ENCODE data around the gene ACSL3.

Gene ACSL3

DNA sequence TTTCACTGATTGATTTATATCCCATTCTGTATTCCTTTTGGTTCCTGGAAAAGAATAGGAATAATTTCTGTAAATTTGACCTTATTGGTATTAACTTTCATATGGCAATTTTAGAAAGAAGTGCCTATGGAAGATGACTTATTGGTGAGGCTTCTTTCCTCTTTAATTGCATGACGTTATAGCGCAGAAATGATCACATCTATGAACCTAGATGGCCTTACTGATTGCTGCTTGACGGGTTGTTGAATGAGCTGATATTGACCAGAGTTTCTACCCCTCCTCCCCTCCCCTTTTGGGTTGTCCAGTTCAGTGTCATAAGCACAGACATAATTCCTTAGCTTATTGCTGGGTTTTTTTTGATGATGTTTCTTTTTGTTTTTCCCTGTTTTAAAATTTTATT lies 14.6 kb downstream of the ACSL3 start:
- Histone ChIP-seq H3K4me3 (ENCODE audit: low read length) (no peak overlapping the region), H3K9ac (ENCODE audit: low read length) (no peak overlapping the region), H3K9me3 (ENCODE audit: control insufficient read depth, low read length) (no peaks in the 10 kb centered on the region), H3K4me1 (ENCODE audit: control insufficient read depth, insufficient read depth, low read length) (peaks cover 39% of the 10 kb centered on the region), H3K36me3 (ENCODE audit: control insufficient read depth, insufficient read depth, low read length) (no peaks in the 10 kb centered on the region), H3K27me3 (ENCODE audit: control insufficient read depth, insufficient read depth, low read length) (no peaks in the 10 kb centered on the region)

- no peak overlapping the region for H3K4me3 ChIP-seq (ENCODE audit: low read length)
- no peaks in the 10 kb centered on the region for H3K9me3 ChIP-seq (ENCODE audit: control insufficient read depth, low read length)
- H3K9ac ChIP-seq (ENCODE audit: low read length): no peak overlapping the region
- H3K4me1 ChIP-seq (ENCODE audit: control insufficient read depth, insufficient read depth, low read length): peaks cover 28% of the 10 kb centered on the region
- no peaks in the 10 kb centered on the region for H3K27me3 ChIP-seq (ENCODE audit: control insufficient read depth, insufficient read depth, low read length)
- H3K36me3 ChIP-seq (ENCODE audit: control insufficient read depth, insufficient read depth, low read length): no peaks in the 10 kb centered on the region
Observed at GRCh38 chr2:222876947-222877346, 16.1 kb downstream of the ACSL3 start.

GRCh38 chr2:222877556-222878300 lies 16.9 kb downstream of the ACSL3 start:
- H3K27me3 ChIP-seq (ENCODE audit: control insufficient read depth, insufficient read depth, low read length): no peaks in the 10 kb centered on the region
- no peak overlapping the region for H3K4me3 ChIP-seq (ENCODE audit: low read length)
- H3K9ac ChIP-seq (ENCODE audit: low read length): no peak overlapping the region
- peaks cover 34% of the 10 kb centered on the region for H3K4me1 ChIP-seq (ENCODE audit: control insufficient read depth, insufficient read depth, low read length)
- H3K9me3 ChIP-seq (ENCODE audit: control insufficient read depth, low read length): no peaks in the 10 kb centered on the region
- H3K36me3 ChIP-seq (ENCODE audit: control insufficient read depth, insufficient read depth, low read length): no peaks in the 10 kb centered on the region

DNA sequence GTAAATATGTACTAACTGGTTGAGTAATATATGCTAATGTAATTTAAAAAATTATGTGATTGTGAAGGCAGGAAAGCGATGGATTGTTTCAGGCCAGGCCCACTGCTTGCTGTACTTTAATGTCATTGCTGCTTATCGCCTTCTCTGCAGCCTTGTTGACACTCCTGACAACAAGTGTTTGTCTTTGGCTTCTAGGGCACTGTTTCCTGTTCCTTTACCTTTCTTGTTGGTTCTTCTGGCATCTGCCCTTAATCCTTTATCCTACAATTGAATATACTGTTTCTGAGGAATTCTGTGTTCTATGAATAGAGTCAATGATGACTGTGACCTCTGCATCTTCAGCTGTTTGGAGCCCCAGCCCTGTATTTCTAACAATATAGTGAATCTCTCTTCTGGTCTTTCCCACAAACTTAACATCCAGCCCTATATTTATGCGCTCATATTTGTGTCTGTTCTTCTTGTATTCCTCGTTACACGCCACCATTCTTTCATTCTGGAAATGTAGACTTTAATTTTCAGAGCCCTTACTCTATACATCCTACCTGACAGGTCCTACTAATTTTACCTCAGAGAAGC lies 17.6 kb downstream of the ACSL3 start:
- H3K4me1 ChIP-seq (ENCODE audit: control insufficient read depth, insufficient read depth, low read length): peaks cover 34% of the 10 kb centered on the region
- H3K9me3 ChIP-seq (ENCODE audit: control insufficient read depth, low read length): no peaks in the 10 kb centered on the region
- no peaks in the 10 kb centered on the region for H3K27me3 ChIP-seq (ENCODE audit: control insufficient read depth, insufficient read depth, low read length)
- no peak overlapping the region for H3K4me3 ChIP-seq (ENCODE audit: low read length)
- H3K36me3 ChIP-seq (ENCODE audit: control insufficient read depth, insufficient read depth, low read length): no peaks in the 10 kb centered on the region
- H3K9ac ChIP-seq (ENCODE audit: low read length): no peak overlapping the region

- H3K4me3 ChIP-seq (ENCODE audit: low read length): no peak overlapping the region
Observed at GRCh38 chr2:222878877-222879603, 18.2 kb downstream of the ACSL3 start.

DNA sequence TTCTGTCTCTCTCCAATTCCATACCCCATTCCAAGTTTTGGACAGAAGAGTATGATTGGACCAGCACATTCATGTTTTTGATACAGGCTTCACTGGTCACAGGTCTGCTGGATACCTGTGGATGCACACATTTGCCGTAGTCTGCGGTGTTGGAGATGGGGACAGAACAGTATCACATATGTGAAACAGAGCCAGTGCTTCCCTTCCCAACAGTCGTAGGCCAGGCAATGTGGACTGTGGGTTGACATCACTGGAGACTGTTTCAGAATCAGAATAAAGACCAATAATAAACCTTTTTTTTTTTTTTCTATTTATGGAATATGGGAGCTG lies 18.7 kb downstream of the ACSL3 start:
- Histone ChIP-seq H3K4me1 (ENCODE audit: control insufficient read depth, insufficient read depth, low read length) (peaks cover 42% of the 10 kb centered on the region), H3K9ac (ENCODE audit: low read length) (no peak overlapping the region), H3K27me3 (ENCODE audit: control insufficient read depth, insufficient read depth, low read length) (no peaks in the 10 kb centered on the region), H3K4me3 (ENCODE audit: low read length) (no peak overlapping the region), H3K36me3 (ENCODE audit: control insufficient read depth, insufficient read depth, low read length) (no peaks in the 10 kb centered on the region), H3K9me3 (ENCODE audit: control insufficient read depth, low read length) (no peaks in the 10 kb centered on the region)

More at GRCh38 chr2:222878877-222879603, 18.2 kb downstream of the ACSL3 start:
- Histone ChIP-seq H3K4me1 (ENCODE audit: control insufficient read depth, insufficient read depth, low read length) (peaks cover 37% of the 10 kb centered on the region), H3K9ac (ENCODE audit: low read length) (no peak overlapping the region), H3K27me3 (ENCODE audit: control insufficient read depth, insufficient read depth, low read length) (no peaks in the 10 kb centered on the region), H3K9me3 (ENCODE audit: control insufficient read depth, low read length) (no peaks in the 10 kb centered on the region), H3K36me3 (ENCODE audit: control insufficient read depth, insufficient read depth, low read length) (no peaks in the 10 kb centered on the region)

GRCh38 chr2:222882484-222882928 lies 21.7 kb downstream of the ACSL3 start:
- Histone ChIP-seq H3K4me1 (ENCODE audit: control insufficient read depth, insufficient read depth, low read length) (peaks cover 42% of the 10 kb centered on the region), H3K9ac (ENCODE audit: low read length) (no peak overlapping the region), H3K9me3 (ENCODE audit: control insufficient read depth, low read length) (no peaks in the 10 kb centered on the region), H3K4me3 (ENCODE audit: low read length) (no peak overlapping the region), H3K36me3 (ENCODE audit: control insufficient read depth, insufficient read depth, low read length) (no peaks in the 10 kb centered on the region), H3K27me3 (ENCODE audit: control insufficient read depth, insufficient read depth, low read length) (no peaks in the 10 kb centered on the region)

DNA sequence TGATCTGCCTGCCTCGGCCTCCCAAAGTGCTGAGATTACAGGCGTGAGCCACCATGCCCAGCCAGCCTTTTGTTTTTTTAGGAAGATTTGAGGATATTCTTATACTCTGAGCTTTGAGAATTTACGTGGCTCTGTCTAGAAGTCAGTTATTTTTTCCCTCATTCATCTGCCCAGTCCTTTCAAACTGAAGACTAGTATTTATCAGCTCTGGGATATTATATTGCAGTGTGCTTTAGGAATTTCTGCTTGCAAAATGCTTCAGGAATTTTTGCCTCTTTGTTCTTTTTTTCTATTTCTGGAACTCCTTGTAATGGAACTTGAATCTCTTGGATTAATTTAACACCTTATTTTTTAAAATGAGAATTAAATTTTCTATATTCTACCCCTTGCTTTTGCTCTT lies 22.6 kb downstream of the ACSL3 start:
- Histone ChIP-seq H3K4me1 (ENCODE audit: control insufficient read depth, insufficient read depth, low read length) (peaks cover 35% of the 10 kb centered on the region), H3K9me3 (ENCODE audit: control insufficient read depth, low read length) (no peaks in the 10 kb centered on the region), H3K27me3 (ENCODE audit: control insufficient read depth, insufficient read depth, low read length) (no peaks in the 10 kb centered on the region)

GRCh38 chr2:222884114-222884771 lies 23.4 kb downstream of the ACSL3 start:
- no peaks in the 10 kb centered on the region for H3K36me3 ChIP-seq (ENCODE audit: control insufficient read depth, insufficient read depth, low read length)
- no peaks in the 10 kb centered on the region for H3K9me3 ChIP-seq (ENCODE audit: control insufficient read depth, low read length)
- H3K27me3 ChIP-seq (ENCODE audit: control insufficient read depth, insufficient read depth, low read length): no peaks in the 10 kb centered on the region
- no peak overlapping the region for H3K9ac ChIP-seq (ENCODE audit: low read length)
- H3K4me1 ChIP-seq (ENCODE audit: control insufficient read depth, insufficient read depth, low read length): peaks cover 29% of the 10 kb centered on the region
- H3K4me3 ChIP-seq (ENCODE audit: low read length): no peak overlapping the region

More for the DNA sequence above, 22.6 kb downstream of the ACSL3 start:
- Histone ChIP-seq H3K36me3 (ENCODE audit: control insufficient read depth, insufficient read depth, low read length) (no peaks in the 10 kb centered on the region), H3K9ac (ENCODE audit: low read length) (no peak overlapping the region), H3K4me3 (ENCODE audit: low read length) (no peak overlapping the region)

GRCh38 chr2:222884805-222885424 lies 24.1 kb downstream of the ACSL3 start:
- H3K4me1 ChIP-seq (ENCODE audit: control insufficient read depth, insufficient read depth, low read length): peaks cover 22% of the 10 kb centered on the region
- H3K9ac ChIP-seq (ENCODE audit: low read length): no peak overlapping the region
- H3K4me3 ChIP-seq (ENCODE audit: low read length): no peak overlapping the region
- H3K36me3 ChIP-seq (ENCODE audit: control insufficient read depth, insufficient read depth, low read length): no peaks in the 10 kb centered on the region
- no peaks in the 10 kb centered on the region for H3K27me3 ChIP-seq (ENCODE audit: control insufficient read depth, insufficient read depth, low read length)
- H3K9me3 ChIP-seq (ENCODE audit: control insufficient read depth, low read length): no peaks in the 10 kb centered on the region

GRCh38 chr2:222887124-222887523 lies 26.3 kb downstream of the ACSL3 start:
- H3K4me3 ChIP-seq (ENCODE audit: low read length): no peak overlapping the region
- H3K4me1 ChIP-seq (ENCODE audit: control insufficient read depth, insufficient read depth, low read length): peaks cover 21% of the 10 kb centered on the region

More at GRCh38 chr2:222887124-222887523, 26.3 kb downstream of the ACSL3 start:
- Histone ChIP-seq H3K36me3 (ENCODE audit: control insufficient read depth, insufficient read depth, low read length) (no peaks in the 10 kb centered on the region), H3K27me3 (ENCODE audit: control insufficient read depth, insufficient read depth, low read length) (no peaks in the 10 kb centered on the region), H3K9ac (ENCODE audit: low read length) (no peak overlapping the region), H3K9me3 (ENCODE audit: control insufficient read depth, low read length) (no peaks in the 10 kb centered on the region)
